ENCODE measurements around the gene HYAL2.
A peak's percentile ranks its signal among the peaks of the same experiment; 100 is the strongest.

HYAL2 gene

GRCh38 chr3:50325113-50325480 is 2.6 kb upstream of the HYAL2 start:
- DNase-seq (ENCODE audit: low read depth) = no peak
- TF ChIP-seq CTCF (conservative IDR thresholded peaks at IDR 0.05; ENCODE audit: control insufficient read depth, insufficient read depth, low read depth, low read length) = no peak
- H3K4me3 ChIP-seq (ENCODE audit: control insufficient read depth, low read depth, low read length) = no peak overlapping the region

GRCh38 chr3:50324351-50325112 is 2.0 kb upstream of the HYAL2 start:
- no peak overlapping the region for H3K4me3 ChIP-seq (ENCODE audit: control insufficient read depth, low read depth, low read length)
- DNase-seq (ENCODE audit: low read depth) = peak; percentile 69
- TF ChIP-seq CTCF (conservative IDR thresholded peaks at IDR 0.05; ENCODE audit: control insufficient read depth, insufficient read depth, low read depth, low read length) = peak; percentile 85

GRCh38 chr3:50323614-50324199 is 1.2 kb upstream of the HYAL2 start:
- no peak for DNase-seq (ENCODE audit: low read depth)
- H3K4me3 ChIP-seq (ENCODE audit: control insufficient read depth, low read depth, low read length) = no peak overlapping the region

GRCh38 chr3:50323092-50323600 is 601 bp upstream of the HYAL2 start:
- no peak for DNase-seq (ENCODE audit: low read depth)
- H3K4me3 ChIP-seq (ENCODE audit: control insufficient read depth, low read depth, low read length) = no peak overlapping the region
- no peak for TF ChIP-seq CTCF (conservative IDR thresholded peaks at IDR 0.05; ENCODE audit: control insufficient read depth, insufficient read depth, low read depth, low read length)

More at GRCh38 chr3:50323614-50324199, 1.2 kb upstream of the HYAL2 start:
- TF ChIP-seq CTCF (conservative IDR thresholded peaks at IDR 0.05; ENCODE audit: control insufficient read depth, insufficient read depth, low read depth, low read length) = no peak

- DNase-seq (ENCODE audit: low read depth) = no peak
- no peak for TF ChIP-seq CTCF (conservative IDR thresholded peaks at IDR 0.05; ENCODE audit: control insufficient read depth, insufficient read depth, low read depth, low read length)
- peak overlapping the region; percentile 84 for H3K4me3 ChIP-seq (ENCODE audit: control insufficient read depth, low read depth, low read length)
Observed at GRCh38 chr3:50322115-50322385, 495 bp downstream of the HYAL2 start.

- peak; percentile 44 for TF ChIP-seq CTCF (conservative IDR thresholded peaks at IDR 0.05; ENCODE audit: control insufficient read depth, insufficient read depth, low read depth, low read length)
- H3K4me3 ChIP-seq (ENCODE audit: control insufficient read depth, low read depth, low read length) = peak overlapping the region; percentile 84
- DNase-seq (ENCODE audit: low read depth) = peak; percentile 79
Observed at GRCh38 chr3:50321336-50322114, 1.0 kb downstream of the HYAL2 start.
